ENCODE data around the gene SRSF4. TPM values are rescaled to one million over a fixed set of nuclear protein-coding genes. Genes with fewer than 3 reads are reported as not detected.

SRSF4 gene
- total RNA-seq, 1 donor from 2014 or later: 52.6 TPM

GRCh38 chr1:29122682-29123052, 59.0 kb downstream of the SRSF4 start:
- Histone ChIP-seq H3K36me3 (ENCODE audit: insufficient read depth, low read length) (no peaks in the 10 kb centered on the region), H3K9ac (ENCODE audit: low read length) (peak overlapping the region; percentile 93), H3K4me2 (ENCODE audit: low read length) (peak overlapping the region; percentile 98), H4K20me1 (ENCODE audit: insufficient read depth, low read length) (peaks cover 14% of the 10 kb centered on the region), H3K4me1 (ENCODE audit: insufficient read depth, low read length) (peaks cover 22% of the 10 kb centered on the region), H2AFZ (ENCODE audit: low read depth, low read length) (peak overlapping the region; percentile 84), H3K9me3 (ENCODE audit: insufficient read depth, low read depth, low read length) (no peaks in the 10 kb centered on the region), H3K27me3 (ENCODE audit: insufficient read depth, low read length) (no peaks in the 10 kb centered on the region), H3K27ac (ENCODE audit: low read depth, low read length) (peak overlapping the region; percentile 66), H3K79me2 (ENCODE audit: insufficient read depth, low read length) (no peaks in the 10 kb centered on the region), H3K4me3 (ENCODE audit: insufficient read depth, low read depth, low read length) (peak overlapping the region; percentile 57)
- Mint-ChIP-seq H3K27ac (ENCODE audit: unreplicated experiment) (no peak overlapping the region), H3K4me3 (ENCODE audit: unreplicated experiment) (peak overlapping the region; percentile 73), H3K4me1 (ENCODE audit: low read depth, unreplicated experiment) (no peaks in the 10 kb centered on the region), H3K36me3 (ENCODE audit: low read depth, unreplicated experiment) (peaks cover 2% of the 10 kb centered on the region), H3K27me3 (ENCODE audit: low read depth, unreplicated experiment) (peaks cover 4% of the 10 kb centered on the region), H3K9me3 (ENCODE audit: unreplicated experiment) (no peaks in the 10 kb centered on the region)
- FAIRE-seq (no peak), DNase-seq (ENCODE audit: low read depth) (peak; percentile 62)
- no peak for TF ChIP-seq EZH2 (IDR thresholded peaks at IDR 0.05; ENCODE audit: insufficient read depth, low read length)
- TF ChIP-seq, protein P1, sequence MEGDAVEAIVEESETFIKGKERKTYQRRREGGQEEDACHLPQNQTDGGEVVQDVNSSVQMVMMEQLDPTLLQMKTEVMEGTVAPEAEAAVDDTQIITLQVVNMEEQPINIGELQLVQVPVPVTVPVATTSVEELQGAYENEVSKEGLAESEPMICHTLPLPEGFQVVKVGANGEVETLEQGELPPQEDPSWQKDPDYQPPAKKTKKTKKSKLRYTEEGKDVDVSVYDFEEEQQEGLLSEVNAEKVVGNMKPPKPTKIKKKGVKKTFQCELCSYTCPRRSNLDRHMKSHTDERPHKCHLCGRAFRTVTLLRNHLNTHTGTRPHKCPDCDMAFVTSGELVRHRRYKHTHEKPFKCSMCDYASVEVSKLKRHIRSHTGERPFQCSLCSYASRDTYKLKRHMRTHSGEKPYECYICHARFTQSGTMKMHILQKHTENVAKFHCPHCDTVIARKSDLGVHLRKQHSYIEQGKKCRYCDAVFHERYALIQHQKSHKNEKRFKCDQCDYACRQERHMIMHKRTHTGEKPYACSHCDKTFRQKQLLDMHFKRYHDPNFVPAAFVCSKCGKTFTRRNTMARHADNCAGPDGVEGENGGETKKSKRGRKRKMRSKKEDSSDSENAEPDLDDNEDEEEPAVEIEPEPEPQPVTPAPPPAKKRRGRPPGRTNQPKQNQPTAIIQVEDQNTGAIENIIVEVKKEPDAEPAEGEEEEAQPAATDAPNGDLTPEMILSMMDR (IDR thresholded peaks at IDR 0.05; ENCODE audit: insufficient read depth, low read depth, low read length): no peak

DNA sequence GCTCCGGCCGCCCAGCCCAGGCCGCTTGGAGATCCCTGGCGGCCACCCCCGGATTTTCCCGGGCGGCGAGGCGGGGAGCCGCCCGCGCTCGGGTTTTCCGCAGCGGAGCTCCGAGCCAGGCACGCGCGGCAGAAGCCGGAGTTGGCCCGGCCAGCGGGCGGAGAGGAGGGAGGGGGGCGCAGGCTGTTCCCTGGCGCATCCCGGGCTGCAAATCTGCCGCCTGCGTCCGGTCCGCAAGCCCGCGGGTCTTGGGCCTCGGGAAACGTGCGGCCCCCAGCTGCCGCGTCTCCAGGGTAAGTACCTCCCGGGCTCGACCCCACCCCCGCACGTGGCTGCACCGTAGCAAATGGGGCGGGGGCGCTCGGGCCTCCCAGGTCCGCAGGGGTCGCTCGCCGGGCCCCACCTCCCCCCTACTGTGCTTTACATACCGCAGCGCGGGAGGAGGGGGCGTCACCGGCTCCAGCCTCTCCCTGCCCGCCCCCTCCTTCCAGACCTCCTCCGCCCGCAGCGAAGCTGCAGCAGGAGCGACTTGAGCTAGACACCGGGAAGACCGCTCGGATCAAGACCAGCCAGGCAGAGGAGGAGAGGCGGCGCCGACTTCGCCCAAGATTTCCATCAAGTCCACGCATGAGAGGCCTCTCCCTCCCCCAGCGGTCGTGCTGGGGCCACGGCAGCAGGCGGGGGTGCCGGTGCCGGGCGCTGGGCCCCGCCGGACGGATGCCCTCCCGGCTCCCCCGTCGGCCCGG, 59.6 kb downstream of the SRSF4 start:
- Histone ChIP-seq H3K9ac (ENCODE audit: low read length) (peak overlapping the region; percentile 93), H4K20me1 (ENCODE audit: insufficient read depth, low read length) (peaks cover 14% of the 10 kb centered on the region), H3K4me2 (ENCODE audit: low read length) (peak overlapping the region; percentile 98), H3K27me3 (ENCODE audit: insufficient read depth, low read length) (no peaks in the 10 kb centered on the region), H3K9me3 (ENCODE audit: insufficient read depth, low read depth, low read length) (no peaks in the 10 kb centered on the region), H3K4me1 (ENCODE audit: insufficient read depth, low read length) (peaks cover 22% of the 10 kb centered on the region), H3K4me3 (ENCODE audit: insufficient read depth, low read depth, low read length) (peak overlapping the region; percentile 57), H3K27ac (ENCODE audit: low read depth, low read length) (peak overlapping the region; percentile 66), H3K36me3 (ENCODE audit: insufficient read depth, low read length) (no peaks in the 10 kb centered on the region), H2AFZ (ENCODE audit: low read depth, low read length) (peak overlapping the region; percentile 84), H3K79me2 (ENCODE audit: insufficient read depth, low read length) (no peaks in the 10 kb centered on the region)
- FAIRE-seq: no peak
- H3K4me3 Mint-ChIP-seq (ENCODE audit: unreplicated experiment): peak overlapping the region; percentile 62
- H3K36me3 Mint-ChIP-seq (ENCODE audit: low read depth, unreplicated experiment): peaks cover 6% of the 10 kb centered on the region
- TF ChIP-seq, protein P1 (IDR thresholded peaks at IDR 0.05; ENCODE audit: insufficient read depth, low read depth, low read length): no peak
- TF ChIP-seq EZH2 (IDR thresholded peaks at IDR 0.05; ENCODE audit: insufficient read depth, low read length): peak; percentile 30
- H3K27me3 Mint-ChIP-seq (ENCODE audit: low read depth, unreplicated experiment): peaks cover 4% of the 10 kb centered on the region
- no peak overlapping the region for H3K27ac Mint-ChIP-seq (ENCODE audit: unreplicated experiment)
- H3K9me3 Mint-ChIP-seq (ENCODE audit: unreplicated experiment): no peaks in the 10 kb centered on the region
- DNase-seq (ENCODE audit: low read depth): no peak
- no peaks in the 10 kb centered on the region for H3K4me1 Mint-ChIP-seq (ENCODE audit: low read depth, unreplicated experiment)

DNA sequence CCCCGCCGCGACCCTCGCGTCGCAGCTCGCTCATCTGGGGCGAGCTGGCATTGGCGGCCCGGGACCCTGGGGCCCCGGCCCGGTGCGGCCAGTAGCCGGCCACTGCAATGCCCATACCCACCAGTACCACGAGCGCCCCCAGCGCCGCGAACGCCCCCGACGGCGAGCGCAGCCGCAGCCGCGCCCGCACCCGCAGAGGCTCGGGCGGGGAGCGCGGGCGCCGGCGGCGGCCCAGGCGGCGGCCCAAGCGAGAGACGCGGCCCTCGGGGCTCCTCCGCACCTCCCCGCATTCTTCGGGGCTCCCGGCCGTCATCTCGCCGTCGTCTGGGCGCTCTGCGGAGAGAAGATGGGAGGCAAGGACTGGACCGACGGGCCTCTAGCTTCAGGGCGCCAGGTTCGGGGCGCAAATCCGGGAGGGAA, 60.2 kb downstream of the SRSF4 start:
- peak overlapping the region; percentile 98 for H3K4me2 ChIP-seq (ENCODE audit: low read length)
- Mint-ChIP-seq H3K4me1 (ENCODE audit: low read depth, unreplicated experiment) (no peaks in the 10 kb centered on the region), H3K27ac (ENCODE audit: unreplicated experiment) (no peak overlapping the region), H3K4me3 (ENCODE audit: unreplicated experiment) (no peak overlapping the region), H3K36me3 (ENCODE audit: low read depth, unreplicated experiment) (peaks cover 6% of the 10 kb centered on the region), H3K9me3 (ENCODE audit: unreplicated experiment) (no peaks in the 10 kb centered on the region), H3K27me3 (ENCODE audit: low read depth, unreplicated experiment) (peaks cover 4% of the 10 kb centered on the region)
- TF ChIP-seq, protein P1 (IDR thresholded peaks at IDR 0.05; ENCODE audit: insufficient read depth, low read depth, low read length): no peak
- TF ChIP-seq EZH2 (IDR thresholded peaks at IDR 0.05; ENCODE audit: insufficient read depth, low read length): no peak
- DNase-seq (ENCODE audit: low read depth) (no peak), FAIRE-seq (no peak)
- peaks cover 22% of the 10 kb centered on the region for H3K4me1 ChIP-seq (ENCODE audit: insufficient read depth, low read length)
- peak overlapping the region; percentile 84 for H2AFZ ChIP-seq (ENCODE audit: low read depth, low read length)
- no peaks in the 10 kb centered on the region for H3K79me2 ChIP-seq (ENCODE audit: insufficient read depth, low read length)
- H3K9ac ChIP-seq (ENCODE audit: low read length): peak overlapping the region; percentile 93
- H3K27me3 ChIP-seq (ENCODE audit: insufficient read depth, low read length): no peaks in the 10 kb centered on the region
- no peak overlapping the region for H3K27ac ChIP-seq (ENCODE audit: low read depth, low read length)
- no peaks in the 10 kb centered on the region for H3K36me3 ChIP-seq (ENCODE audit: insufficient read depth, low read length)
- H3K4me3 ChIP-seq (ENCODE audit: insufficient read depth, low read depth, low read length): peak overlapping the region; percentile 57
- no peaks in the 10 kb centered on the region for H3K9me3 ChIP-seq (ENCODE audit: insufficient read depth, low read depth, low read length)
- H4K20me1 ChIP-seq (ENCODE audit: insufficient read depth, low read length): peaks cover 14% of the 10 kb centered on the region
